CD4-positive, alpha-beta T cell (primary cell): Measurements from ENCODE around the gene PTPRC. TPM values are rescaled to one million over a fixed set of nuclear protein-coding genes. Genes with fewer than 3 reads are reported as not detected.

ENCODE experiments used
- ATAC-seq: fragments of 200-7000 bp; cut with Tn5 transposase; one replicate; pipeline ENCODE4 v1.10.0; 2022; ENCODE audit warnings: mild to moderate bottlenecking; ENCODE audit not compliant: poor library complexity
- CTCF ChIA-PET: fragments of 350-600 bp; sonication (Branson Sonifier 250); formaldehyde crosslinking; loops from one replicate; lab custom pipeline; 2021; ENCODE audit warnings: antibody characterized with exemption, inconsistent platforms; lab: Charles Lee
- POLR2A ChIA-PET: fragments of 350-600 bp; sonication (Branson Sonifier 250); formaldehyde crosslinking; loops from one replicate; lab custom pipeline; 2021; ENCODE audit warnings: antibody characterized with exemption, inconsistent platforms; lab: Charles Lee
- DNase-seq, 14 experiments: peaks; one replicate each; pipeline ENCODE4 v3.0.0-alpha.2; 2013 to 2020; ENCODE audit warnings: mixed read lengths in 2 of 14
- H3K27ac ChIP-seq, 2 donors: one replicate each; pipeline versions ENCODE4 v1.5.1 to v1.7.0; 2013; ENCODE audit warnings: low read length in 2 of 2, low read depth in 1 of 2, mild to moderate bottlenecking in 1 of 2
- H3K27me3 ChIP-seq, 2 experiments: 1 replicate in 1 of 2; 2 replicates in 1 of 2; pipeline versions ENCODE4 v1.6.1 to v1.7.0; 2013; ENCODE audit warnings: low read length in 2 of 2, control low read depth in 1 of 2, mild to moderate bottlenecking in 1 of 2, moderate library complexity in 1 of 2; ENCODE audit not compliant: insufficient read depth in 2 of 2, control insufficient read depth in 1 of 2
- H3K36me3 ChIP-seq: one replicate; pipeline ENCODE4 v1.6.1; 2013; ENCODE audit warnings: low read length, control low read depth; ENCODE audit not compliant: insufficient read depth
- H3K4me1 ChIP-seq: one replicate; pipeline ENCODE4 v1.6.1; 2013; ENCODE audit warnings: low read length, control low read depth; ENCODE audit not compliant: insufficient read depth
- H3K4me3 ChIP-seq: one replicate; pipeline ENCODE4 v1.5.1; 2013; ENCODE audit warnings: mild to moderate bottlenecking, low read length, moderate library complexity
- H3K9me3 ChIP-seq, 2 experiments: 1 replicate in 1 of 2; 2 replicates in 1 of 2; pipeline versions ENCODE4 v1.6.1 to v1.7.0; 2013; ENCODE audit warnings: low read length in 2 of 2, mild to moderate bottlenecking in 2 of 2, control low read depth in 1 of 2, moderate library complexity in 1 of 2; ENCODE audit not compliant: control insufficient read depth in 1 of 2, insufficient read depth in 1 of 2
- H3K27ac Mint-ChIP-seq: one replicate; pipeline ENCODE4 v1.8.0; 2020; ENCODE audit warnings: mixed read lengths
- H3K27me3 Mint-ChIP-seq: one replicate; pipeline ENCODE4 v1.8.0; 2021; ENCODE audit warnings: mixed read lengths
- H3K36me3 Mint-ChIP-seq: one replicate; pipeline ENCODE4 v1.8.0; 2021; ENCODE audit warnings: low read depth, mixed read lengths
- H3K4me1 Mint-ChIP-seq: one replicate; pipeline ENCODE4 v1.8.0; 2021; ENCODE audit warnings: low read depth, mixed read lengths
- H3K4me3 Mint-ChIP-seq: one replicate; pipeline ENCODE4 v1.8.0; 2020; ENCODE audit warnings: mild to moderate bottlenecking, mixed read lengths
- H3K9me3 Mint-ChIP-seq: one replicate; pipeline ENCODE4 v1.8.0; 2020; ENCODE audit warnings: mixed read lengths
- CTCF ChIP-seq: fragments of 200-600 bp; IDR thresholded peaks from one replicate; pipeline ENCODE4 v1.8.0; 2022; ENCODE audit warnings: antibody characterized with exemption, mild to moderate bottlenecking
- intact Hi-C, 2 experiments: fragments of 100-400 bp; cut with DNase I in 1 of 2; cut with micrococcal nuclease in 1 of 2; formaldehyde crosslinking; loops; one replicate each; pipeline versions ENCODE4 v1.15.1 to v1.9.0; 2023 to 2025; cut with DNase I, micrococcal nuclease
- total RNA-seq, 174 experiments: library from RNA in 2 of 174; stranded (reverse) in 2 of 174; gene quantifications; one replicate each; pipeline ENCODE4 v1.2.3 and lab custom pipeline; 2021 to 2026

The PTPRC gene
- total RNA-seq, 2 experiments from 2014 or later, result 661 to 698 TPM

GRCh38 chr1:198657550-198658064 lies 18.8 kb downstream of the PTPRC start:
- Histone ChIP-seq H3K27me3 (no peaks in the 10 kb centered on the region), H3K4me3 (peak overlapping the region; percentile 22), H3K36me3 (peaks cover 24% of the 10 kb centered on the region), H3K4me1 (peaks cover 25% of the 10 kb centered on the region), H3K9me3 (no peaks in the 10 kb centered on the region), H3K27ac (peak overlapping the region; percentile 81 to 85)
- Mint-ChIP-seq H3K36me3 (peaks cover 57% of the 10 kb centered on the region), H3K4me1 (peaks cover 69% of the 10 kb centered on the region), H3K27me3 (no peaks in the 10 kb centered on the region), H3K4me3 (peak overlapping the region; percentile 66), H3K27ac (peak overlapping the region; percentile 90), H3K9me3 (no peaks in the 10 kb centered on the region)
- intact Hi-C loops, result loop anchor here (2.0 kb wide), 2 partner anchors 15 to 37 kb away; no protein-coding TSS in a partner anchor
- ChIA-PET POLR2A (interaction anchor here (1.0 to 10.3 kb wide), 20 partner anchors 10 to 140 kb away, joined by 3 to 317 read pairs (median 5); partner anchors contain the start of genes ATP6V1G3 and PTPRC), CTCF (interaction anchor here (2.2 kb wide), 1 partner anchor 28 kb away, joined by 8 read pairs; no protein-coding TSS in a partner anchor)
- peak in 5 of 14 experiments; percentile 21 to 85 (median 78) for DNase-seq
- ATAC-seq, result peak; percentile 25
- no peak for TF ChIP-seq CTCF

DNA sequence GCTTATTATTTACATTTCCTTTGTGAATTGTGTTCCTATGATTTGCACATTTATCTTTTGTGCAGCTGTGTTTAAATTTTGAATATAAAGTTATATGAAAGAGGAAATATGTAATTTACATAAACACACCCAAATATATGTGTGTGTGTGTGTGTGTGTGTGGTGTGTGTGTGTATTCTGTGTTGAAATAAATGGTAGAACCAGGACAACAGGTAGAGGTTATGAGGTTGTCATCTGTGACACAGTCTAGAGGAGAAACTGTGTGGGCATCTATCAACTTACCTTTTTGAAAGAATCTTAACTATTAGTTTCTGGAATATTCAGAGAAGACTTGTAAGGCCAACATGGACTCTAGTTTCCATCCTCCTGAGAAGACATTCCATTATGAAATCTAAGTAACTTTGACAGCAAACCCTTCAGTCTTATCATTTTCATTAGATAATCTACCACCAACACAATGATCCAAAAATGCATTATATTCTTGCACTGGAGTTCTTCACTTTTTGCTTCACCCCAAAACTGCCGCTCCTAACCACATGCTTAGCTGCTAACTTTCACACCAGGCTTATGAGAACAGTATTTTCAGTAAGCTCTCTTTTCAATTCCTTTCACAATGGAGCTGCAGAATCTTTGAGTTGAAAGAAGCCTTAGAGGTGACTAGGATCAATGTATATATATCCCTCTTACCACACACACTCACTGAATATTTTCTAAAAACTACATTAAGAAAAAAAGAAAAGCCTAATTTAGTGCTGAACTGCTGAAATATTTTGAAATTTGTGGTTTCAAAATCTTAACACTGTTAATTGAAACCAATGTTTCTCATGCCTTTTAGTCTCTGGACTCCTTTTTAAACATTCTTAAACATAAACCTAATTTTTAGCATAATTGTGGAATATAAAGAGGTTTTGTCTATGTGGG lies 21.8 kb downstream of the PTPRC start:
- intact Hi-C loops, result no loop called here
- CTCF ChIA-PET, result interaction anchor here (0.9 to 1.5 kb wide), 3 partner anchors 17 to 22 kb away, joined by 3 to 4 read pairs (median 3); no protein-coding TSS in a partner anchor

More for the DNA sequence above, 21.8 kb downstream of the PTPRC start:
- H3K27me3 ChIP-seq, result no peaks in the 10 kb centered on the region
- Mint-ChIP-seq H3K4me3 (peak overlapping the region; percentile 74), H3K27ac (peak overlapping the region; percentile 81), H3K36me3 (peaks cover 72% of the 10 kb centered on the region), H3K27me3 (no peaks in the 10 kb centered on the region), H3K9me3 (no peaks in the 10 kb centered on the region), H3K4me1 (peaks cover 83% of the 10 kb centered on the region)
- H3K9me3 ChIP-seq, result no peaks in the 10 kb centered on the region
- H3K4me3 ChIP-seq, result peak overlapping the region; percentile 8
- peak in 3 of 14 experiments; percentile 54 to 67 (median 55) for DNase-seq
- H3K36me3 ChIP-seq, result peaks cover 37% of the 10 kb centered on the region
- no peak for ATAC-seq
- POLR2A ChIA-PET, result interaction anchor here (0.6 to 10.3 kb wide), 8 partner anchors 9 to 1625 kb away, joined by 3 to 317 read pairs (median 4); partner anchors contain the start of gene PTPRC
- peaks cover 48% of the 10 kb centered on the region for H3K4me1 ChIP-seq
- peak overlapping the region; percentile 31 to 47 for H3K27ac ChIP-seq
- no peak for TF ChIP-seq CTCF
